ENCODE data around the gene OR10D3. TPM values are rescaled to one million over a fixed set of nuclear protein-coding genes. Genes with fewer than 3 reads are reported as not detected.

OR10D3 gene
- total and polyA plus RNA-seq, 4 donors: not detected

GRCh38 chr11:124202951-124203350 is 19.8 kb downstream of the OR10D3 start:
- no peak for TF ChIP-seq CTCF (IDR thresholded peaks at IDR 0.05; ENCODE audit: control extremely low read depth, extremely low read depth)
- Histone ChIP-seq H3K27me3 (ENCODE audit: control insufficient read depth in 3 of 3, insufficient read depth in 3 of 3, low read length in 2 of 3) (peaks cover 0 to 3% (median 0%) of the 10 kb centered on the region in 3 donors), H3K27ac (ENCODE audit: low read depth in 1 of 2, low read length in 1 of 2) (no peak overlapping the region), H3K4me1 (ENCODE audit: control insufficient read depth in 5 of 5, insufficient read depth in 5 of 5, low read length in 5 of 5) (no peaks in the 10 kb centered on the region), H3K9me3 (ENCODE audit: control insufficient read depth in 4 of 4, insufficient read depth in 3 of 4, low read length in 3 of 4) (peaks cover 0 to 2% (median 0%) of the 10 kb centered on the region in 4 donors), H3K36me3 (ENCODE audit: control insufficient read depth in 4 of 4, insufficient read depth in 4 of 4, low read length in 4 of 4) (no peaks in the 10 kb centered on the region), H3K4me3 (no peak overlapping the region), H3K9ac (ENCODE audit: insufficient read depth in 1 of 2, low read length in 2 of 2) (no peak overlapping the region)
- no peak for ATAC-seq (ENCODE audit: insufficient read depth, low FRiP score)
- 55 to 62% methylated on average over 3 of the region's 3 CpGs for WGBS, 2 donors
- DNase-seq: no peak

- DNase-seq (no peak), ATAC-seq (ENCODE audit: insufficient read depth, low FRiP score) (no peak)
- Histone ChIP-seq H3K4me1 (ENCODE audit: control insufficient read depth in 5 of 5, insufficient read depth in 5 of 5, low read length in 5 of 5) (no peaks in the 10 kb centered on the region), H3K36me3 (ENCODE audit: control insufficient read depth in 4 of 4, insufficient read depth in 4 of 4, low read length in 4 of 4) (no peaks in the 10 kb centered on the region), H3K9ac (ENCODE audit: insufficient read depth in 1 of 2, low read length in 2 of 2) (no peak overlapping the region), H3K27me3 (ENCODE audit: control insufficient read depth in 3 of 3, insufficient read depth in 3 of 3, low read length in 2 of 3) (peaks cover 0 to 3% (median 0%) of the 10 kb centered on the region in 3 donors), H3K4me3 (no peak overlapping the region), H3K9me3 (ENCODE audit: control insufficient read depth in 4 of 4, insufficient read depth in 3 of 4, low read length in 3 of 4) (no peaks in the 10 kb centered on the region), H3K27ac (ENCODE audit: low read depth in 1 of 2, low read length in 1 of 2) (no peak overlapping the region)
- 90 to 92% methylated on average over 5 of the region's 5 CpGs for WGBS, 2 donors
- TF ChIP-seq CTCF (IDR thresholded peaks at IDR 0.05; ENCODE audit: control extremely low read depth, extremely low read depth): no peak
These were observed 20.9 kb downstream of the OR10D3 start for GRCh38 chr11:124204008-124204407.

- no peak for ATAC-seq (ENCODE audit: insufficient read depth, low FRiP score)
- no peak for DNase-seq
- TF ChIP-seq CTCF (IDR thresholded peaks at IDR 0.05; ENCODE audit: control extremely low read depth, extremely low read depth): no peak
- Histone ChIP-seq H3K9ac (ENCODE audit: insufficient read depth in 1 of 2, low read length in 2 of 2) (no peak overlapping the region), H3K36me3 (ENCODE audit: control insufficient read depth in 4 of 4, insufficient read depth in 4 of 4, low read length in 4 of 4) (no peaks in the 10 kb centered on the region), H3K9me3 (ENCODE audit: control insufficient read depth in 4 of 4, insufficient read depth in 3 of 4, low read length in 3 of 4) (no peaks in the 10 kb centered on the region), H3K27me3 (ENCODE audit: control insufficient read depth in 3 of 3, insufficient read depth in 3 of 3, low read length in 2 of 3) (no peaks in the 10 kb centered on the region), H3K4me1 (ENCODE audit: control insufficient read depth in 5 of 5, insufficient read depth in 5 of 5, low read length in 5 of 5) (no peaks in the 10 kb centered on the region), H3K4me3 (no peak overlapping the region), H3K27ac (ENCODE audit: low read depth in 1 of 2, low read length in 1 of 2) (no peak overlapping the region)
- 65 to 78% methylated on average over 6 of the region's 6 CpGs for WGBS, 2 donors
These were observed 24.1 kb downstream of the OR10D3 start for GRCh38 chr11:124207102-124207792.
